ENCODE results near the gene MEGF11. TPM values are rescaled to one million over a fixed set of nuclear protein-coding genes. Genes with fewer than 3 reads are reported as not detected.

Gene MEGF11
- total RNA-seq, 1 donor from 2014 or later: not detected

- H3K27ac Mint-ChIP-seq (ENCODE audit: unreplicated experiment): no peak overlapping the region
- H3K27me3 Mint-ChIP-seq (ENCODE audit: low read depth): peaks cover 57% of the 10 kb centered on the region
Observed at GRCh38 chr15:66163553-66163952, 90.0 kb downstream of the MEGF11 start.

DNA sequence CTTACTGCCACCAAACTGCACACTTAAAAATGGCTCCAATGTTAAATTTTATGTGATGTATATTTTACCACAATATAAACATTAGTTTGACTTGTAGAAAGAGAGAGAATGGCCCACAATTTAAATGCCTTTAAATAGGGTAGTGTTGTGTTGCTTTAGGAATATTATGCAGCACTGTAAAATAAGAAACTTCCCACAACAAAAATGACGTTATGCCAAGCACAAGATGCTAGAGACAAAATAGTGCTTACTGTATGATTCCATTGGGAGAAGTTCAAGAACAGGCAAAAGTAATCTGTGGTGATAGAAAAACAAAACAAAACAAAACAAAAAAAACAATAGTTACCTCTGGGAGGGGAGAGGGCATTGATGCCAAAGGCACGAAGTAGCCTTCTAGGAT, 91.3 kb downstream of the MEGF11 start:
- Mint-ChIP-seq H3K27me3 (ENCODE audit: low read depth) (peaks cover 62% of the 10 kb centered on the region), H3K27ac (ENCODE audit: unreplicated experiment) (no peak overlapping the region), H3K4me3 (ENCODE audit: unreplicated experiment) (no peak overlapping the region), H3K9me3 (ENCODE audit: low read depth) (no peaks in the 10 kb centered on the region), H3K36me3 (ENCODE audit: low read depth) (peaks cover 2% of the 10 kb centered on the region), H3K4me1 (ENCODE audit: low read depth) (no peaks in the 10 kb centered on the region)
- DNase-seq (ENCODE audit: low spot score): no peak
- TF ChIP-seq, protein P1, sequence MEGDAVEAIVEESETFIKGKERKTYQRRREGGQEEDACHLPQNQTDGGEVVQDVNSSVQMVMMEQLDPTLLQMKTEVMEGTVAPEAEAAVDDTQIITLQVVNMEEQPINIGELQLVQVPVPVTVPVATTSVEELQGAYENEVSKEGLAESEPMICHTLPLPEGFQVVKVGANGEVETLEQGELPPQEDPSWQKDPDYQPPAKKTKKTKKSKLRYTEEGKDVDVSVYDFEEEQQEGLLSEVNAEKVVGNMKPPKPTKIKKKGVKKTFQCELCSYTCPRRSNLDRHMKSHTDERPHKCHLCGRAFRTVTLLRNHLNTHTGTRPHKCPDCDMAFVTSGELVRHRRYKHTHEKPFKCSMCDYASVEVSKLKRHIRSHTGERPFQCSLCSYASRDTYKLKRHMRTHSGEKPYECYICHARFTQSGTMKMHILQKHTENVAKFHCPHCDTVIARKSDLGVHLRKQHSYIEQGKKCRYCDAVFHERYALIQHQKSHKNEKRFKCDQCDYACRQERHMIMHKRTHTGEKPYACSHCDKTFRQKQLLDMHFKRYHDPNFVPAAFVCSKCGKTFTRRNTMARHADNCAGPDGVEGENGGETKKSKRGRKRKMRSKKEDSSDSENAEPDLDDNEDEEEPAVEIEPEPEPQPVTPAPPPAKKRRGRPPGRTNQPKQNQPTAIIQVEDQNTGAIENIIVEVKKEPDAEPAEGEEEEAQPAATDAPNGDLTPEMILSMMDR (IDR thresholded peaks at IDR 0.05): no peak

More at GRCh38 chr15:66163553-66163952, 90.0 kb downstream of the MEGF11 start:
- Mint-ChIP-seq H3K4me3 (ENCODE audit: unreplicated experiment) (no peak overlapping the region), H3K4me1 (ENCODE audit: low read depth) (no peaks in the 10 kb centered on the region), H3K36me3 (ENCODE audit: low read depth) (peaks cover 4% of the 10 kb centered on the region), H3K9me3 (ENCODE audit: low read depth) (no peaks in the 10 kb centered on the region)
- TF ChIP-seq, protein P1 (IDR thresholded peaks at IDR 0.05): no peak
- DNase-seq (ENCODE audit: low spot score): no peak

DNA sequence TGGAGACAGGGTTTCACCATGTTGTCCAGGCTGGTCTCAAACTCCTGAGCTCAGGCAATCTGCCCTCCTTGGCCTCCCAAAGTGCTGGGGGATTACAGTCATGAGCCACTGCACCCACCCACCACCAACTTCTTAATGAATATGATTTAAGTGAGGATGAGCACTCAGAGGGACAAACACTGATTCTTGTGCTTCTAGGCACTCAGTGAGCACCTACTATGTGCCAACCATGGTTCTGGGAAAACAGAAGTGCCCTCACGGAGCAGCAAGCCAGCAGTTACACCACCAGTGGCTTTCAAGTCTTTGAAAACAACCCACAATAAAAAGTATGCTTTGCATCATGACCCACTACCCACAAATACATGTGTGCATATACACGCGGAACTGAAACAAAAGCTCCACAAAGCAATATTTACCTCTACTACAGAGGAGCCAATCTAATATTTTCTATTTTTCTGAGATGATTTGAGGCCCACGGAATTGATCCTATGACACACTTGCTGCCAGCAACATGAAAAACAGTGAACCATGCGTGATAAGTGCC, 91.9 kb downstream of the MEGF11 start:
- Mint-ChIP-seq H3K4me1 (ENCODE audit: low read depth) (no peaks in the 10 kb centered on the region), H3K27me3 (ENCODE audit: low read depth) (peaks cover 68% of the 10 kb centered on the region), H3K36me3 (ENCODE audit: low read depth) (peaks cover 2% of the 10 kb centered on the region), H3K27ac (ENCODE audit: unreplicated experiment) (no peak overlapping the region), H3K4me3 (ENCODE audit: unreplicated experiment) (no peak overlapping the region), H3K9me3 (ENCODE audit: low read depth) (no peaks in the 10 kb centered on the region)
- TF ChIP-seq, protein P1 (IDR thresholded peaks at IDR 0.05): no peak
- DNase-seq (ENCODE audit: low spot score): no peak

- no peak for DNase-seq (ENCODE audit: low spot score)
- no peaks in the 10 kb centered on the region for H3K4me1 Mint-ChIP-seq (ENCODE audit: low read depth)
- TF ChIP-seq, protein P1 (IDR thresholded peaks at IDR 0.05): no peak
- H3K36me3 Mint-ChIP-seq (ENCODE audit: low read depth): peaks cover 2% of the 10 kb centered on the region
- peaks cover 68% of the 10 kb centered on the region for H3K27me3 Mint-ChIP-seq (ENCODE audit: low read depth)
- no peak overlapping the region for H3K27ac Mint-ChIP-seq (ENCODE audit: unreplicated experiment)
- no peak overlapping the region for H3K4me3 Mint-ChIP-seq (ENCODE audit: unreplicated experiment)
- H3K9me3 Mint-ChIP-seq (ENCODE audit: low read depth): no peaks in the 10 kb centered on the region
Observed at GRCh38 chr15:66161108-66161507, 92.4 kb downstream of the MEGF11 start.

DNA sequence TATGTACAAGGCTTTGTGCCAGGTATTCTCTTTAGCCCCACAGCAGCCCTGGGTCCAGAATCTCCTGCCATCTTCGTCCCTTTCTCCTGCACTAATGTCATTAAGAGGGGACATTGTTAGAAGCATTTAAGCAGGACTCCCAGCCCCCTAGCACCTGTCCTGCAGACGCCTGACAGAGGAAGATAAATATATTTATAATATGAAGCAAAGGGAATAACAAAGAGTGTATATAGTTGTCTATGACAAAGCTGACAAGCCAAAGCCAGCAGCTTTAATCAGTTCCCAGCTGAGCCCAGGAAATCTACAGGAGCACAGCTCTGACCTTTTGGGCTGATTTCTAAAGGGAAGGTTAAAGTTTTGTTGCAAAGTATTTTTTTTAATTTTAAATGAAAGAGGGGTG, 96.0 kb downstream of the MEGF11 start:
- H3K9me3 Mint-ChIP-seq (ENCODE audit: low read depth): no peaks in the 10 kb centered on the region
- DNase-seq (ENCODE audit: low spot score): no peak
- TF ChIP-seq, protein P1 (IDR thresholded peaks at IDR 0.05): no peak
- H3K27ac Mint-ChIP-seq (ENCODE audit: unreplicated experiment): no peak overlapping the region
- H3K4me1 Mint-ChIP-seq (ENCODE audit: low read depth): no peaks in the 10 kb centered on the region
- H3K27me3 Mint-ChIP-seq (ENCODE audit: low read depth): peaks cover 69% of the 10 kb centered on the region
- no peak overlapping the region for H3K4me3 Mint-ChIP-seq (ENCODE audit: unreplicated experiment)
- peaks cover 2% of the 10 kb centered on the region for H3K36me3 Mint-ChIP-seq (ENCODE audit: low read depth)
